ENCODE results near the gene APOB. TPM values are rescaled to one million over a fixed set of nuclear protein-coding genes. Genes with fewer than 3 reads are reported as not detected.

The APOB gene
- total and polyA plus RNA-seq, 10 of the 15 experiments (the other 5 are each of a cell fraction or from before 2014, with no cell fraction given), result 1.4 TPM; not detected in 9

DNA sequence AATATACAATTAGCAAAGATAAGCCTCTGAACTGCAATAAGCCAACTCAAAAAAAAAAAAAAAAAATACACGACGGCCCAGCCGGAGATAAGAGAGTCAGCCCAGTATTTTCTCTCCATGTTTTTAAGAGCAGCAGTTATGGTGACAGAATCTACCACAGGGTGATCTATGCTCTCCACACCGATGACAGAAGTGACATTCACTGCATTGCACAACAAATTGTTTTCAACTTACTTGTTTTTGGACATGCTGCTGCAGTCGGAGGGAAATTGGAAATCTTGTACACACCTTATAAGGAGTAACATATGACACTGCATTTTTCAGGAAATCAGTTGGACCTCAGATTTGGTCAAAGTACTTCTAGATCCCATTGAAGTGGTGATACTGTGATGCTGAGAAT is 23.3 kb upstream of the APOB start:
- 29% methylated on average over 5 of the region's 5 CpGs for WGBS (ENCODE audit: insufficient coverage, insufficient replicate concordance, low lambda C conversion rate, missing lambda C conversion rate)
- Histone ChIP-seq H3K4me3 (no peak overlapping the region), H3K36me3 (ENCODE audit: control insufficient read depth in 2 of 2, insufficient read depth in 2 of 2, low read length in 1 of 2) (no peaks in the 10 kb centered on the region), H2AFZ (ENCODE audit: control insufficient read depth, low read depth, low read length) (no peak overlapping the region), H3K79me2 (ENCODE audit: control insufficient read depth, insufficient read depth, low read length) (no peaks in the 10 kb centered on the region), H3K4me1 (ENCODE audit: control insufficient read depth, insufficient read depth, low read length) (no peaks in the 10 kb centered on the region), H3K27ac (ENCODE audit: control insufficient read depth, insufficient read depth) (no peak overlapping the region), H3K4me2 (ENCODE audit: control insufficient read depth, insufficient read depth) (no peak overlapping the region), H3K9ac (ENCODE audit: control insufficient read depth, insufficient read depth, low read length) (no peak overlapping the region), H4K20me1 (ENCODE audit: control insufficient read depth, insufficient read depth) (no peaks in the 10 kb centered on the region), H3K27me3 (replicated peaks in 1 of 2; ENCODE audit: control insufficient read depth in 2 of 2, insufficient read depth in 2 of 2, low read length in 1 of 2) (no peaks in the 10 kb centered on the region), H3K9me3 (replicated peaks; ENCODE audit: control insufficient read depth, insufficient read depth, low read length) (no peaks in the 10 kb centered on the region)
- TF ChIP-seq TARDBP (IDR thresholded peaks at IDR 0.05; ENCODE audit: borderline replicate concordance) (no peak), EGR1 (IDR thresholded peaks at IDR 0.05; ENCODE audit: borderline replicate concordance in 1 of 2, low read depth in 2 of 2, low read length in 2 of 2) (no peak), NFIC (IDR thresholded peaks at IDR 0.05; ENCODE audit: low read depth, low read length) (no peak), POLR2AphosphoS2 (IDR thresholded peaks at IDR 0.05; ENCODE audit: low read depth, low read length) (no peak), CREB1 (IDR thresholded peaks at IDR 0.05; ENCODE audit: low read depth) (no peak), ZNF274 (IDR thresholded peaks at IDR 0.05; ENCODE audit: insufficient read depth, insufficient read length) (no peak), PAX8 (IDR thresholded peaks at IDR 0.05) (no peak), MYB (IDR thresholded peaks at IDR 0.05; ENCODE audit: borderline replicate concordance, low read depth, low read length) (no peak), RAD21 (IDR thresholded peaks at IDR 0.05; ENCODE audit: insufficient read depth, low read depth, low read length) (no peak), NR2F1 (conservative IDR thresholded peaks at IDR 0.05) (no peak), RFX5 (IDR thresholded peaks at IDR 0.05; ENCODE audit: low read depth, low read length) (no peak), FOS (IDR thresholded peaks at IDR 0.05; ENCODE audit: borderline replicate concordance, extremely low read depth, insufficient read length) (no peak)
- TF ChIP-seq, protein P1, sequence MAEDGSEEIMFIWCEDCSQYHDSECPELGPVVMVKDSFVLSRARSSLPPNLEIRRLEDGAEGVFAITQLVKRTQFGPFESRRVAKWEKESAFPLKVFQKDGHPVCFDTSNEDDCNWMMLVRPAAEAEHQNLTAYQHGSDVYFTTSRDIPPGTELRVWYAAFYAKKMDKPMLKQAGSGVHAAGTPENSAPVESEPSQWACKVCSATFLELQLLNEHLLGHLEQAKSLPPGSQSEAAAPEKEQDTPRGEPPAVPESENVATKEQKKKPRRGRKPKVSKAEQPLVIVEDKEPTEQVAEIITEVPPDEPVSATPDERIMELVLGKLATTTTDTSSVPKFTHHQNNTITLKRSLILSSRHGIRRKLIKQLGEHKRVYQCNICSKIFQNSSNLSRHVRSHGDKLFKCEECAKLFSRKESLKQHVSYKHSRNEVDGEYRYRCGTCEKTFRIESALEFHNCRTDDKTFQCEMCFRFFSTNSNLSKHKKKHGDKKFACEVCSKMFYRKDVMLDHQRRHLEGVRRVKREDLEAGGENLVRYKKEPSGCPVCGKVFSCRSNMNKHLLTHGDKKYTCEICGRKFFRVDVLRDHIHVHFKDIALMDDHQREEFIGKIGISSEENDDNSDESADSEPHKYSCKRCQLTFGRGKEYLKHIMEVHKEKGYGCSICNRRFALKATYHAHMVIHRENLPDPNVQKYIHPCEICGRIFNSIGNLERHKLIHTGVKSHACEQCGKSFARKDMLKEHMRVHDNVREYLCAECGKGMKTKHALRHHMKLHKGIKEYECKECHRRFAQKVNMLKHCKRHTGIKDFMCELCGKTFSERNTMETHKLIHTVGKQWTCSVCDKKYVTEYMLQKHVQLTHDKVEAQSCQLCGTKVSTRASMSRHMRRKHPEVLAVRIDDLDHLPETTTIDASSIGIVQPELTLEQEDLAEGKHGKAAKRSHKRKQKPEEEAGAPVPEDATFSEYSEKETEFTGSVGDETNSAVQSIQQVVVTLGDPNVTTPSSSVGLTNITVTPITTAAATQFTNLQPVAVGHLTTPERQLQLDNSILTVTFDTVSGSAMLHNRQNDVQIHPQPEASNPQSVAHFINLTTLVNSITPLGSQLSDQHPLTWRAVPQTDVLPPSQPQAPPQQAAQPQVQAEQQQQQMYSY (CRISPR knock-in tag; IDR thresholded peaks at IDR 0.05), result no peak
- TF ChIP-seq, protein P2, sequence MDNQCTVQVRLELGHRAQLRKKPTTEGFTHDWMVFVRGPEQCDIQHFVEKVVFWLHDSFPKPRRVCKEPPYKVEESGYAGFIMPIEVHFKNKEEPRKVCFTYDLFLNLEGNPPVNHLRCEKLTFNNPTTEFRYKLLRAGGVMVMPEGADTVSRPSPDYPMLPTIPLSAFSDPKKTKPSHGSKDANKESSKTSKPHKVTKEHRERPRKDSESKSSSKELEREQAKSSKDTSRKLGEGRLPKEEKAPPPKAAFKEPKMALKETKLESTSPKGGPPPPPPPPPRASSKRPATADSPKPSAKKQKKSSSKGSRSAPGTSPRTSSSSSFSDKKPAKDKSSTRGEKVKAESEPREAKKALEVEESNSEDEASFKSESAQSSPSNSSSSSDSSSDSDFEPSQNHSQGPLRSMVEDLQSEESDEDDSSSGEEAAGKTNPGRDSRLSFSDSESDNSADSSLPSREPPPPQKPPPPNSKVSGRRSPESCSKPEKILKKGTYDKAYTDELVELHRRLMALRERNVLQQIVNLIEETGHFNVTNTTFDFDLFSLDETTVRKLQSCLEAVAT (IDR thresholded peaks at IDR 0.05), result no peak
- CTCF ChIA-PET, result no interaction called here
- ATAC-seq (no peak), DNase-seq (ENCODE audit: low read depth, low spot score) (no peak), FAIRE-seq (no peak)
- SMC1A ChIA-PET (ENCODE audit: uncharacterized antibody, unreplicated experiment), result interaction anchor here (0.7 to 1.2 kb wide), 2 partner anchors 9 to 25 kb away, joined by 3 read pairs; no protein-coding TSS in a partner anchor
- intact Hi-C loops (cut with micrococcal nuclease; ENCODE audit: unreplicated experiment), result no loop called here
- RAD21 ChIA-PET (ENCODE audit: unreplicated experiment), result no interaction called here
- no TSS peak for BruUV-seq (replicated peaks)
- POLR2A ChIA-PET, result no interaction called here
- in situ Hi-C loops (cut with MboI), result no loop called here
